ENCODE measurements around the gene PDLIM5. TPM values are rescaled to one million over a fixed set of nuclear protein-coding genes. Genes with fewer than 3 reads are reported as not detected.

The PDLIM5 gene
- total RNA-seq, 2 donors from 2014 or later, result 17.6 to 21.4 TPM

DNA sequence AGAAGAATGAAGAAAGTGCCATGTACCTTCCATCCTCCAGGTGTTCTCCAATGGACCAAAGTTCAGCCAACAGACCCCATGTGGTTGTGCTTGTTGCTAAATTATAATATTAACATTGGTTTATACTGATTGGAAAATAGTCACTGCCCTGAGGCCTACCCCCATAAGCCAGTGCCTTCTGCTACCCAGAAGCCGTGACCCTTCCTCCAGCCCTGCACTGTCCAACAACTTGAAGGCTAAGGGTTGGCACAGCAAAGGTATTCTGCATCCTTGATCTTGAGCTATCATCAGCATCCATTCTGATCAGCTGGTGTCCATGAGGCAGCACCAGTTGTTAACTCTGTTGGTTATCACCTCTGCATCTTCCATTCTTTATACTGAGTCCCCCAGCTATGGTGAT is 239.8 kb downstream of the PDLIM5 start:
- no peaks in the 10 kb centered on the region for H3K9me3 Mint-ChIP-seq
- H3K4me3 Mint-ChIP-seq, result no peak overlapping the region

DNA sequence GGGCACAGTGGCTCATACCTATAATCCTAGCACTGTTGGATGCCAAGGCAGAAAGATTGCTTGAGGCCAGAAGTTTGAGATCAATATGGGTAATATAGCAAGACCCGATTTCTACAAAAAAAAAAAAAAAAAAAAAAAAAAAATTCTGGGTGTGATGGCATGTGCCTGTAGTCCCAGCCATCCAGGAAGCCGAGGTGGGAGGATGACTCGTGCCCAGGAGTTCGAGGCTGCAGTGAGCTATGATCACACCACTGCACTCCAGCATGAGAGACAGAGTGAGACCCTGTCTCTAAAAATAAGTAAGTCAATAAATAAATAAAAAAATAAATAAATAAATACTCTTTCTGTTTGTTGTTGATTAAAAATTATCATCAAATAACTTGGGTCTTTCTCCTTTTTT is 243.6 kb downstream of the PDLIM5 start:
- ATAC-seq (replicated peaks in 1 of 2) (no peak), DNase-seq (no peak)
- Mint-ChIP-seq H3K4me1 (ENCODE audit: low read depth) (no peaks in the 10 kb centered on the region), H3K27ac (no peak overlapping the region), H3K4me3 (no peak overlapping the region), H3K36me3 (ENCODE audit: insufficient read depth in 2 of 2) (no peaks in the 10 kb centered on the region), H3K9me3 (no peaks in the 10 kb centered on the region), H3K27me3 (ENCODE audit: low read depth) (no peaks in the 10 kb centered on the region)

More for the DNA sequence above, 239.8 kb downstream of the PDLIM5 start:
- no peaks in the 10 kb centered on the region for H3K27me3 Mint-ChIP-seq (ENCODE audit: low read depth)
- DNase-seq (no peak), ATAC-seq (replicated peaks in 1 of 2) (no peak)
- H3K36me3 Mint-ChIP-seq (ENCODE audit: insufficient read depth in 2 of 2), result no peaks in the 10 kb centered on the region
- H3K4me1 Mint-ChIP-seq (ENCODE audit: low read depth), result no peaks in the 10 kb centered on the region
- H3K27ac Mint-ChIP-seq, result no peak overlapping the region

DNA sequence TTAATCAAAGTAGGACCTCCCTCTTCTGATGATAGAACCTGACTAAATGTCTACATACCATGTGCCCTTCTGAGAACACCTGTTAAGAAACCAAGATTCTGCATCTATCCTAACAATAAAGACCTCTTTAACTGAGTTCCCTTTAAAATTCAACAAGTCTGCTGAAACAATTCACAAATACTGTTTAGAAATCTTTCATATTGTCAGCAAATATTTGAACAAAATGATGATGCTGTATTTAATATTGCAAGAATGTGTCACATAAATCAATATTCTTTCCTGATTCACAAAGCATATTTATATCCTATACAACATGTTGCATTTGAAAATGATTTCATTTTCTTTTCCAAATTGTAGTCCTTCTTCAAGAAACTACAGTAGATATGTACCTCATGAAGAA is 246.4 kb downstream of the PDLIM5 start:
- Mint-ChIP-seq H3K4me3 (no peak overlapping the region), H3K27me3 (ENCODE audit: low read depth) (no peaks in the 10 kb centered on the region), H3K36me3 (ENCODE audit: insufficient read depth in 2 of 2) (no peaks in the 10 kb centered on the region), H3K9me3 (no peaks in the 10 kb centered on the region), H3K4me1 (ENCODE audit: low read depth) (no peaks in the 10 kb centered on the region), H3K27ac (no peak overlapping the region)
- DNase-seq, result no peak
- ATAC-seq (replicated peaks in 1 of 2), result no peak

DNA sequence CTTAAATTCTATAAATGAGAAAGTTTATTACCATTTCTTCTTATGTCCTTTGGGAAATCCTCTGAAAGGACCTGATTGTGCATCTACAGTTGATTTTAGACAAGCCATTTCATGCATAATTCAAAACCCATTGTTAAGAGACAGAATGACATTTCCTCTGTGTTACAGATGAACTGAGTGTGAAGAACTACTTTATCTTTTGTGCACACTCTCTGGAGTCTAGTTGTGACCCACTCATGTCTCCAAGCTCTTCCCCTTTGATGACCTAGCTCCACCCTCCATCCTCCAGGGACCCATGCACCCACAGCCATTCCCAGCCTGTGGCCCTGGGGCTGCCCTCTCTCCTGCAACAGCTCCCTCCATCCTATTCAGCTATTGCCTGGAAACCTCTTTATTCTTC is 248.6 kb downstream of the PDLIM5 start:
- Mint-ChIP-seq H3K4me3 (no peak overlapping the region), H3K36me3 (ENCODE audit: insufficient read depth in 2 of 2) (no peaks in the 10 kb centered on the region), H3K27ac (no peak overlapping the region), H3K27me3 (ENCODE audit: low read depth) (no peaks in the 10 kb centered on the region), H3K4me1 (ENCODE audit: low read depth) (no peaks in the 10 kb centered on the region), H3K9me3 (no peaks in the 10 kb centered on the region)
- no peak for DNase-seq
- ATAC-seq (replicated peaks in 1 of 2), result no peak

DNA sequence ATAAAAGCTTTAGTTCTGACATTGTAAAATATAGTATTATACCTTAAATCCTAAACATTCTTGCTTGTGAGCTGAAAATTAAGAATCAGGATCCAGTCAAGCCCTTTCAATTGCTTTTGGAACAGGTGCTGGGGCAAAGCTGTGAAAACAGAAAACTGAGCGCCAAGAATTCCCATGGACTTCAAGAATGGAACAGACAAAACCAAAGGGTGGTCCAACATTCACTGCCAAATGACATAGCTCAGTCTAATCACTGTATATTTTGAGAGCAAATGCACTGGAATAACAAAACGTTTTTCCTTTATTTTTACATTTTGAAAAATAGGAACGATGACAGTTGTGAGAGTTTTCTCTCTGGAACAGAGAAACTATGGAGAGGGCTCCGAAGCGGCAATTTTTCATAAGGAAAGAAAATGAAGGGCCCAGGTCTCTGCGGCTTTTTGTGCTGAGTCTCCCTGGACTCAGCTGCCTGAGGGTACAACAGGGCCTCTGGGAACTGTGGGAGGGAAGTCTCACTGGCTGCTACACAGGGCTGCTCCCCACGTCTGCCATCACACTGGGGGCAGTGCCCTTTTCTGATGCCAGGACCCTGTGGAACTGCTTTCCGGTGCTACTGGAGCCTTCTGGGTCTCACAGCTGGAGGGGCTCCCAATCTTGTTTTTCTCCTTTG is 250.0 kb downstream of the PDLIM5 start:
- H3K4me1 Mint-ChIP-seq (ENCODE audit: low read depth), result no peaks in the 10 kb centered on the region
- no peaks in the 10 kb centered on the region for H3K36me3 Mint-ChIP-seq (ENCODE audit: insufficient read depth in 2 of 2)
- H3K4me3 Mint-ChIP-seq, result no peak overlapping the region
- H3K27ac Mint-ChIP-seq, result no peak overlapping the region
- DNase-seq (no peak), ATAC-seq (replicated peaks in 1 of 2) (no peak)
- H3K27me3 Mint-ChIP-seq (ENCODE audit: low read depth), result no peaks in the 10 kb centered on the region
- peaks cover 0 to 3% of the 10 kb centered on the region in 2 donors for H3K9me3 Mint-ChIP-seq

DNA sequence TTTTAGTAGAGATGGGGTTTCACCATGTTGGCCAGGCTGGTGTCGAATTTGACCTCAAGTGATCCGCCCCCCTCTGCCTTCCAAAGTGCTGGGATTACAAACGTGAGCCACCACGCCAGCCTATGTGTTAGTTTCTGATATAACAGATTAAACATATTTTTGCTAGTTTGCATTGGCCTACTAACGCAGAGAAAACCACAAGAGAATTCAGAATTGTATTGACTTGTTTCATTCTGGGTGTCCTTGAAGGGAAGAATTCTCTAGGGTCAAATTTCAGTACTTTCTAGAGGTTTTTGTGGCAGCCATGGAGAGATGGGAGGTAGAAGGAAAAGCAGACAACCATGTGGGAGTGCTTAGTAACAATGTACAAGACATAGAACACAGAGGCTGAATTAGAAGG is 259.9 kb downstream of the PDLIM5 start:
- H3K27ac Mint-ChIP-seq, result no peak overlapping the region
- H3K9me3 Mint-ChIP-seq, result peaks cover 0 to under 1% of the 10 kb centered on the region in 2 donors
- H3K4me3 Mint-ChIP-seq, result no peak overlapping the region
- ATAC-seq (replicated peaks in 1 of 2), result no peak
- no peaks in the 10 kb centered on the region for H3K4me1 Mint-ChIP-seq (ENCODE audit: low read depth)
- H3K27me3 Mint-ChIP-seq (ENCODE audit: low read depth), result no peaks in the 10 kb centered on the region
- no peaks in the 10 kb centered on the region for H3K36me3 Mint-ChIP-seq (ENCODE audit: insufficient read depth in 2 of 2)
- no peak for DNase-seq

DNA sequence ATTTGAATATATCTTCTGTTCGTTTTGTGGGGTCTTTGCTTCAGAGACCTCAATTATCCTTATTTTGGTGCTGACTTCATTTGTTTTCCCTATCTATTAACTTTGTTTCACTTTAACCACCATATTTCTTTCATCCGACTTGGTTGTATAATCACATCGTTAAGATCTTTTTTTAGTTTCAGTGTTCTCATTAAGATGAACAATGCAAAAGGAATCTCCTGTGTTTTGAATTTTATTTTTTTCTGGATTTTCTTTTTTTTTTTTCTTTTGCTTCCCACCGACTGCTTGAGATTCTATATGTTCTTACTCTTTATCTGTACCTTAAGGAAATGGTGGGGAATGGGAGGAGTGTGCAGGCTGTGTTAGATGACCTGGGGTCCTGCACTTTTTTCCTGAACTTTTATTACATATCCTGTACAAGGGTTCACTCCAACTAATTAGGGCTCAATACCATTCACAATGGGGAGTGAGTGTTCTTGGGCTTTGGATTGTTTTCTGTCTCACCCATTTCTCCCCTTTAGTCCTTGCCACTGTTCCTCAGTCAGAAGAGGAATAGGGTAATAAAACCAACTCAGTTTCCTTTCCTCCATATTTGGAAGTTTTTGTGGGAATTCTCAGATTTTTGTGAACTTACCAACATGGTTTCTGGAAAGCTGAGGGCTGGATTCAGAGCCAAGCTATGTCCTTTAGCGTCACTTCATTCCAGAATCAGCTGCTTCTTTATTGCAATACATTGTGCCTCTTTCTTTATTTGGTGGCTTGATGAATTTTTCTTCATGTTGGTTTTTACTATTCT is 262.8 kb downstream of the PDLIM5 start:
- H3K27ac Mint-ChIP-seq, result no peak overlapping the region
- H3K36me3 Mint-ChIP-seq (ENCODE audit: insufficient read depth in 2 of 2), result no peaks in the 10 kb centered on the region
- no peaks in the 10 kb centered on the region for H3K9me3 Mint-ChIP-seq
- DNase-seq, result no peak
- no peaks in the 10 kb centered on the region for H3K4me1 Mint-ChIP-seq (ENCODE audit: low read depth)
- H3K27me3 Mint-ChIP-seq (ENCODE audit: low read depth), result peaks cover 5% of the 10 kb centered on the region
- no peak for ATAC-seq (replicated peaks in 1 of 2)
- no peak overlapping the region for H3K4me3 Mint-ChIP-seq

DNA sequence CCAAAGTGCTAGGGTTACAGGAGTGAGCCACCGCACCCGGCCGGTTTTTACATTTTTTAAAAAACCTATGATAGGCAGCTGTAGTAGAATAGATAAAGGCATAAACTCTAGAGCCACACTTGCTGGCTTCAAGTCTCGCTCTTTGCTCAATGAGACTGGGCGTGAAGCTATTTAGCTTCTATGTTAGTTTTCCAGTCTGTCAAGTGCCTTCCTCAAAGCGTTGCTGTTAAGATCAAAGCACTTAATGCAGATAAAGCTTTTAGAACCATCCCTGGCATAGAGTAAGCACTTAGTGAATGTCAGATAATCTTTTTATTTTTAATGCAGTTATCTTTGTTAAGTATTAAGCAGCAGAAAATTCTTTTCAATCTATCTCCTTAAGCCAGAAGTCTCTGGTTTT is 264.0 kb downstream of the PDLIM5 start:
- no peaks in the 10 kb centered on the region for H3K36me3 Mint-ChIP-seq (ENCODE audit: insufficient read depth in 2 of 2)
- H3K9me3 Mint-ChIP-seq, result no peaks in the 10 kb centered on the region
- peaks cover 5% of the 10 kb centered on the region for H3K27me3 Mint-ChIP-seq (ENCODE audit: low read depth)
- no peaks in the 10 kb centered on the region for H3K4me1 Mint-ChIP-seq (ENCODE audit: low read depth)
- H3K4me3 Mint-ChIP-seq, result no peak overlapping the region
- H3K27ac Mint-ChIP-seq, result no peak overlapping the region
- DNase-seq, result no peak
- no peak for ATAC-seq (replicated peaks in 1 of 2)

Other genes starting within 250 kb of the PDLIM5 start
- gene SMARCAD1, start 244.1 kb upstream of the PDLIM5 start, total RNA-seq, result 10 to 100 TPM; 33.6 to 44.5 TPM
- not detected for gene HPGDS, start 109.1 kb upstream of the PDLIM5 start, total RNA-seq

Data from activated T-cell treated with anti-CD3 and anti-CD28 coated beads, Interleukin-2, amount 50 U/mL, for 72 hours (primary cell).